HG02943 (cell line): ENCODE measurements around the gene BCL7A.
"Not testable (repeated sequence)": the region's sequence is repeated elsewhere in the genome, so short reads cannot be mapped to it uniquely, and the experiment has no call there.

Source experiments
- ATAC-seq: cut with Tn5 transposase; IDR thresholded peaks from one replicate; pipeline ENCODE4 v1.9.1; 2021; ENCODE audit warnings: mild to moderate bottlenecking, low read depth, moderate library complexity; ENCODE audit not compliant: unreplicated experiment

BCL7A gene

GRCh38 chr12:122050706-122051105 lies 29.0 kb downstream of the BCL7A start:
- ATAC-seq: no peak

GRCh38 chr12:122051231-122051876 lies 29.7 kb downstream of the BCL7A start:
- ATAC-seq: no peak

GRCh38 chr12:122052285-122052684 lies 30.6 kb downstream of the BCL7A start:
- no peak for ATAC-seq

GRCh38 chr12:122054842-122055520 lies 33.3 kb downstream of the BCL7A start:
- ATAC-seq: no peak

GRCh38 chr12:122056406-122056805 lies 34.7 kb downstream of the BCL7A start:
- ATAC-seq: not testable (repeated sequence)

- no peak for ATAC-seq
Measured at GRCh38 chr12:122057007-122057735, 35.5 kb downstream of the BCL7A start.

- ATAC-seq: no peak
Measured at GRCh38 chr12:122057769-122058168, 36.1 kb downstream of the BCL7A start.

GRCh38 chr12:122058549-122059149 lies 37.0 kb downstream of the BCL7A start:
- no peak for ATAC-seq

GRCh38 chr12:122059203-122059960 lies 37.7 kb downstream of the BCL7A start:
- no peak for ATAC-seq

GRCh38 chr12:122060081-122060501 lies 38.4 kb downstream of the BCL7A start:
- ATAC-seq: no peak

- no peak for ATAC-seq
Measured at GRCh38 chr12:122061253-122061652, 39.6 kb downstream of the BCL7A start.

- no peak for ATAC-seq
Measured at GRCh38 chr12:122062832-122063693, 41.4 kb downstream of the BCL7A start.

- no peak for ATAC-seq
Measured at GRCh38 chr12:122063694-122064024, 42.0 kb downstream of the BCL7A start.

GRCh38 chr12:122064025-122064777 lies 42.5 kb downstream of the BCL7A start:
- no peak for ATAC-seq

GRCh38 chr12:122064780-122065588 lies 43.3 kb downstream of the BCL7A start:
- ATAC-seq: no peak

GRCh38 chr12:122067548-122067947 lies 45.9 kb downstream of the BCL7A start:
- no peak for ATAC-seq

- peak; percentile 83 for ATAC-seq
Measured at GRCh38 chr12:122067966-122068365, 46.3 kb downstream of the BCL7A start.
